Esophagus squamous epithelium (tissue), 5 donors: ENCODE measurements around the gene GNB1L. TPM values are rescaled to one million over a fixed set of nuclear protein-coding genes. Genes with fewer than 3 reads are reported as not detected.

Experiments used
- DNase-seq: peaks from one replicate; lab custom pipeline; 2025; lab: John Stamatoyannopoulos, UW
- H3K27ac ChIP-seq, 4 donors: fragments of 200-600 bp; sonication (generic); one replicate each; pipeline ENCODE4 v1.5.1; 2016 to 2019; ENCODE audit warnings: mild to moderate bottlenecking in 1 of 4
- H3K27me3 ChIP-seq, 4 donors: fragments of 200-600 bp; sonication (generic); 1 replicate in 3 of 4; 2 replicates in 1 of 4; pipeline versions ENCODE4 v1.5.1 to v1.6.0; 2017 to 2021; ENCODE audit warnings: antibody characterized with exemption in 1 of 4
- H3K36me3 ChIP-seq, 3 donors: fragments of 200-600 bp; sonication (generic); one replicate each; pipeline ENCODE4 v1.5.1; 2016 to 2019
- H3K4me1 ChIP-seq, 3 donors: fragments of 200-600 bp; sonication (generic); one replicate each; pipeline ENCODE4 v1.5.1; 2017 to 2019
- H3K4me3 ChIP-seq, 4 donors: fragments of 200-600 bp; sonication (generic); 1 replicate in 3 of 4; 2 replicates in 1 of 4; pipeline ENCODE4 v1.5.1; 2016 to 2019; ENCODE audit warnings: mild to moderate bottlenecking in 2 of 4, moderate library complexity in 1 of 4
- H3K9me3 ChIP-seq, 3 donors: fragments of 200-600 bp; sonication (generic); one replicate each; pipeline ENCODE4 v1.5.1; 2016 to 2019
- CTCF ChIP-seq, 6 experiments: fragments of 450-650 bp in 4 of 6; fragments of 200-600 bp in 2 of 6; sonication (generic) in 2 of 6; IDR thresholded peaks; one replicate each; pipeline ENCODE4 v1.5.1; 2016 to 2019; ENCODE audit warnings: antibody characterized with exemption in 6 of 6, mild to moderate bottlenecking in 4 of 6, moderate library complexity in 4 of 6
- POLR2A ChIP-seq, 4 donors: fragments of 450-650 bp; IDR thresholded peaks; one replicate each; pipeline ENCODE4 v1.6.1; 2017; ENCODE audit warnings: antibody characterized with exemption in 4 of 4, mild to moderate bottlenecking in 4 of 4, moderate library complexity in 3 of 4
- WGBS, 2 donors: methylation state at CpG; one replicate each; pipeline ENCODE4 v1.1.5; 2018; 5-methylcytosine and 5-hydroxymethylcytosine counted together
- intact Hi-C: fragments of 100-400 bp; cut with DNase I; formaldehyde crosslinking; loops from one replicate; pipeline ENCODE4 v1.15.0; 2022
- total RNA-seq, 4 donors: library from RNA; depleted of rRNA; stranded (reverse); fragments of >200 nt; gene quantifications; one replicate each; pipeline ENCODE4 v1.1.0, GENCODE V29; 2016
- donor health status: DM: yes; HTN: yes; CAD: no.

GNB1L gene
- total RNA-seq, 4 donors from 2014 or later, result 5.7 to 8.5 (median 6.4) TPM

GRCh38 chr22:19743651-19744050, 111.0 kb downstream of the GNB1L start:
- DNase-seq, result no peak
- 80% methylated on average over 1 of the region's 4 CpGs; no CpG with 5 or more reads in 1 of the 2 donors for WGBS, 2 donors
- intact Hi-C loops, result no loop called here
- H3K9me3 ChIP-seq, result no peaks in the 10 kb centered on the region
- no peaks in the 10 kb centered on the region for H3K36me3 ChIP-seq
- H3K27ac ChIP-seq, result no peak overlapping the region
- no peak overlapping the region for H3K4me3 ChIP-seq
- no peaks in the 10 kb centered on the region for H3K4me1 ChIP-seq
- no peak for TF ChIP-seq POLR2A (IDR thresholded peaks at IDR 0.05)
- TF ChIP-seq CTCF (IDR thresholded peaks at IDR 0.05), result no peak
- H3K27me3 ChIP-seq, result peaks cover 0 to 6% (median 0%) of the 10 kb centered on the region in 4 donors

GRCh38 chr22:19743081-19743480, 111.6 kb downstream of the GNB1L start:
- Histone ChIP-seq H3K4me1 (no peaks in the 10 kb centered on the region), H3K9me3 (no peaks in the 10 kb centered on the region), H3K27me3 (peaks cover 0 to 7% (median 0%) of the 10 kb centered on the region in 4 donors), H3K4me3 (no peak overlapping the region), H3K36me3 (no peaks in the 10 kb centered on the region), H3K27ac (no peak overlapping the region)
- no peak for TF ChIP-seq POLR2A (IDR thresholded peaks at IDR 0.05)
- no peak for TF ChIP-seq CTCF (IDR thresholded peaks at IDR 0.05)
- DNase-seq, result no peak
- intact Hi-C loops, result no loop called here
- WGBS, 2 donors, result 86 to 89% methylated on average over 3 to 4 of the region's 6 CpGs

GRCh38 chr22:19742160-19743066, 112.3 kb downstream of the GNB1L start:
- intact Hi-C loops, result no loop called here
- Histone ChIP-seq H3K4me3 (no peak overlapping the region), H3K4me1 (no peaks in the 10 kb centered on the region), H3K27me3 (peaks cover 0 to 10% (median 0%) of the 10 kb centered on the region in 4 donors), H3K36me3 (no peaks in the 10 kb centered on the region), H3K27ac (no peak overlapping the region), H3K9me3 (no peaks in the 10 kb centered on the region)
- WGBS, 2 donors, result 81 to 83% methylated on average over 2 to 4 of the region's 21 CpGs
- no peak for TF ChIP-seq POLR2A (IDR thresholded peaks at IDR 0.05)
- no peak for TF ChIP-seq CTCF (IDR thresholded peaks at IDR 0.05)
- no peak for DNase-seq

GRCh38 chr22:19741053-19741452, 113.6 kb downstream of the GNB1L start:
- no peak for DNase-seq
- 88 to 90% methylated on average over 3 to 7 of the region's 7 CpGs for whole genome bisulfite sequencing, 2 donors
- H3K4me3 ChIP-seq, result no peak overlapping the region
- no peaks in the 10 kb centered on the region for H3K4me1 ChIP-seq
- intact Hi-C loops, result no loop called here
- no peaks in the 10 kb centered on the region for H3K36me3 ChIP-seq
- no peak for TF ChIP-seq POLR2A (IDR thresholded peaks at IDR 0.05)
- no peak for TF ChIP-seq CTCF (IDR thresholded peaks at IDR 0.05)
- peaks cover 0 to 24% (median 0%) of the 10 kb centered on the region in 4 donors for H3K27me3 ChIP-seq
- H3K27ac ChIP-seq, result no peak overlapping the region
- H3K9me3 ChIP-seq, result no peaks in the 10 kb centered on the region

- TF ChIP-seq POLR2A (IDR thresholded peaks at IDR 0.05), result no peak
- TF ChIP-seq CTCF (IDR thresholded peaks at IDR 0.05), result no peak
- no peak for DNase-seq
- WGBS, 2 donors, result 91% methylated on average over 4 of the region's 15 CpGs; no CpG with 5 or more reads in 1 of the 2 donors
- Histone ChIP-seq H3K27me3 (peaks cover 0 to 28% (median 0%) of the 10 kb centered on the region in 4 donors), H3K36me3 (no peaks in the 10 kb centered on the region), H3K27ac (no peak overlapping the region), H3K4me1 (no peaks in the 10 kb centered on the region), H3K4me3 (no peak overlapping the region), H3K9me3 (no peaks in the 10 kb centered on the region)
- intact Hi-C loops, result no loop called here
These were observed 114.1 kb downstream of the GNB1L start for GRCh38 chr22:19740586-19740985.
